HFFc6 (cell line): Measurements from ENCODE around the gene NUDT1. TPM values are rescaled to one million over a fixed set of nuclear protein-coding genes. Genes with fewer than 3 reads are reported as not detected.

Experiments
- DNase-seq: peaks from one replicate; pipeline ENCODE4 v3.0.0-alpha.2; 2018
- H3K27ac Mint-ChIP-seq: 2 replicates; pipeline ENCODE4 v1.8.0; 2020; ENCODE audit warnings: mild to moderate bottlenecking, mixed read lengths
- H3K27me3 Mint-ChIP-seq: 2 replicates; pipeline ENCODE4 v1.8.0; 2021; ENCODE audit warnings: mild to moderate bottlenecking, moderate library complexity, mixed read lengths; ENCODE audit not compliant: insufficient read depth
- H3K36me3 Mint-ChIP-seq: 2 replicates; pipeline ENCODE4 v1.8.0; 2021; ENCODE audit warnings: low read depth, mixed read lengths
- H3K4me1 Mint-ChIP-seq: 2 replicates; pipeline ENCODE4 v1.8.0; 2020; ENCODE audit warnings: low read depth, mixed read lengths
- H3K4me3 Mint-ChIP-seq: 2 replicates; pipeline ENCODE4 v1.8.0; 2020; ENCODE audit warnings: mild to moderate bottlenecking, moderate library complexity, mixed read lengths
- H3K9me3 Mint-ChIP-seq: 2 replicates; pipeline ENCODE4 v1.8.0; 2020; ENCODE audit warnings: mild to moderate bottlenecking, mixed read lengths
- CTCF ChIP-seq: fragments of 200-600 bp; sonication (generic); IDR thresholded peaks from 2 replicates; pipeline ENCODE4 v1.5.0; 2021; ENCODE audit warnings: antibody characterized with exemption, mild to moderate bottlenecking
- total RNA-seq, 6 experiments: library from RNA; stranded (reverse); fragmentation: NEBNext Ultra II Directional; extraction: Animal tissue kit (Norgen Biotek cat#: 25700); gene quantifications; 2 replicates in 1 of 6; 3 replicates in 5 of 6; pipeline ENCODE4 v1.2.3, GENCODE V29; 2021

The NUDT1 gene
- total RNA-seq, 6 experiments from 2014 or later = 35.6 to 57.6 (median 45.9) TPM

GRCh38 chr7:2202901-2203765, 38.9 kb upstream of the NUDT1 start:
- Mint-ChIP-seq H3K36me3 (no peaks in the 10 kb centered on the region), H3K27ac (no peak overlapping the region), H3K4me1 (peaks cover 20% of the 10 kb centered on the region), H3K4me3 (no peak overlapping the region), H3K9me3 (no peaks in the 10 kb centered on the region), H3K27me3 (no peaks in the 10 kb centered on the region; the same call in 1 of the 2 replicates)
- no peak for DNase-seq
- TF ChIP-seq CTCF = no peak

GRCh38 chr7:2203766-2204300, 38.2 kb upstream of the NUDT1 start:
- Mint-ChIP-seq H3K4me3 (no peak overlapping the region), H3K36me3 (no peaks in the 10 kb centered on the region), H3K27me3 (no peaks in the 10 kb centered on the region; the same call in 1 of the 2 replicates), H3K9me3 (no peaks in the 10 kb centered on the region), H3K27ac (peak overlapping the region; percentile 29; the same call in 1 of the 2 replicates), H3K4me1 (peaks cover 20% of the 10 kb centered on the region)
- no peak for TF ChIP-seq CTCF
- DNase-seq = no peak

- H3K27ac Mint-ChIP-seq = 0 out of 2 replicates have a peak overlapping the region, but pooled peaks have one; percentile 29
- no peaks in the 10 kb centered on the region for H3K36me3 Mint-ChIP-seq
- H3K4me1 Mint-ChIP-seq = peaks cover 20% of the 10 kb centered on the region
- H3K4me3 Mint-ChIP-seq = no peak overlapping the region
- no peak for DNase-seq
- no peaks in the 10 kb centered on the region for H3K9me3 Mint-ChIP-seq
- no peak for TF ChIP-seq CTCF
- H3K27me3 Mint-ChIP-seq = no peaks in the 10 kb centered on the region; the same call in 1 of the 2 replicates
Observed at GRCh38 chr7:2204446-2204845, 37.6 kb upstream of the NUDT1 start.

- Mint-ChIP-seq H3K4me1 (peaks cover 20% of the 10 kb centered on the region), H3K36me3 (no peaks in the 10 kb centered on the region), H3K9me3 (no peaks in the 10 kb centered on the region), H3K4me3 (no peak overlapping the region), H3K27ac (0 out of 2 replicates have a peak overlapping the region, but pooled peaks have one; percentile 8), H3K27me3 (no peaks in the 10 kb centered on the region)
- TF ChIP-seq CTCF = no peak
- no peak for DNase-seq
Observed at GRCh38 chr7:2205036-2205780, 36.8 kb upstream of the NUDT1 start.

GRCh38 chr7:2208712-2209111, 33.3 kb upstream of the NUDT1 start:
- DNase-seq = no peak
- Mint-ChIP-seq H3K9me3 (no peaks in the 10 kb centered on the region), H3K27me3 (no peaks in the 10 kb centered on the region), H3K4me3 (no peak overlapping the region), H3K36me3 (peaks cover 7% of the 10 kb centered on the region), H3K4me1 (peaks cover 20% of the 10 kb centered on the region), H3K27ac (no peak overlapping the region; the same call in 1 of the 2 replicates)
- TF ChIP-seq CTCF = no peak
